ENCODE measurements around the gene TGFBR2.

The TGFBR2 gene

GRCh38 chr3:30729512-30729911 lies 123.1 kb downstream of the TGFBR2 start:
- no peak for DNase-seq

- DNase-seq, result no peak
Measured at GRCh38 chr3:30729936-30730335, 123.5 kb downstream of the TGFBR2 start.

DNA sequence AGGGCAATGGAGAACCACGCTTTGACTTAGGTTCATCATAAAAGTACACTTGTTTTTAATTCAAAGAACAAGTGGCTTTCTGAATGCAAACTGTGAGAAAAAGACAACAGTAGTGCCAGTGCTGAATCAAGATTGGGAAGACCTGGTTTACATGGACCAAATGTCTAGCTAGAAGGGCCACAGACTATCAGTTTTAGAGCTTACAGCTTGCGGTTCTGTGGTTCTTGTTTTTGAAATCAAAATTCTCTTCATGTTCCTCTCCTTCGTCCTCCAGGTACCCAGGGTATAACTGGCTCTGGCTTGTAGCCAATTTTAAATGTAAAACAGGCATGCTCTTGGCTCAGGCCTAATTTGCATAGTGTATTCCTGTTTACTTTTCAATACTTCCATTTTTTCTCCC lies 124.6 kb downstream of the TGFBR2 start:
- DNase-seq, result no peak

DNA sequence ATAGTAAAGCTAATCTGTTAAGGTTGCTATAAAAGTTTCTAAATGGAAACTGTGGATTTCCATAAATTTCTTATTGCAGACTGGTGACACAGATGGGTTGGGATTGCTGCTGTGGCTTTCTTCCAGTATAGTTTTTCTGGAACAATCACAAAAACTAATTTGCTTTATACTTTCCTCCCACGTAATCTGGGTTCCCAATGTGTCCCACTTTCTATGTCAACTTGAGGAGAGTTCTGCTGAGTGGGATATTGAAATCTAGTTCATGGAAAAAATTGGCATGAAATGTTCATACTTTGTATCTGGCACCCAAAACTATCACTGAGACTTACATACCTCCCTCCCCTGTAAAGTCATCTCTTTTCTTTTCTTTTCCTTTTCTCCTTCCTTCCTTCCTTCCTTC lies 126.8 kb downstream of the TGFBR2 start:
- DNase-seq, result no peak

DNA sequence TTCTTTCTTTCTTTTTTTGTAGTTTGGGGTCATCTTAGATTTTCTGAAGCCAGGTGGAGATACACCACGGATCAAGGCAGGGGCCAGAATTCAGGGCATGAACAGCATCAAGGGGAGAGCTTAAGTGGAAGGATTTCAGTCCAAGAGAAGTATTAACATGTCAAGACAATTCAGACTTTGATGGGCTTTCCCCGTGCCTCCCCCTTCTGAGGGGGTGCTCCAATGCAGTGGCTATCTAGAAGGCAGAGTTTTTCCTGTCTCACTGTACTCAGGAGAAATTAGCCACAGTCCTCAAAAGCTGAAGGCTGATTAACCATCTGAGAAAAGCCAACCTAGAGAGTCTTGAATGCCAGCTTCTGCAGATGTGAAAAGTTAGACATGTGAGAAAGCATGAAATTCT lies 127.3 kb downstream of the TGFBR2 start:
- DNase-seq, result no peak

DNA sequence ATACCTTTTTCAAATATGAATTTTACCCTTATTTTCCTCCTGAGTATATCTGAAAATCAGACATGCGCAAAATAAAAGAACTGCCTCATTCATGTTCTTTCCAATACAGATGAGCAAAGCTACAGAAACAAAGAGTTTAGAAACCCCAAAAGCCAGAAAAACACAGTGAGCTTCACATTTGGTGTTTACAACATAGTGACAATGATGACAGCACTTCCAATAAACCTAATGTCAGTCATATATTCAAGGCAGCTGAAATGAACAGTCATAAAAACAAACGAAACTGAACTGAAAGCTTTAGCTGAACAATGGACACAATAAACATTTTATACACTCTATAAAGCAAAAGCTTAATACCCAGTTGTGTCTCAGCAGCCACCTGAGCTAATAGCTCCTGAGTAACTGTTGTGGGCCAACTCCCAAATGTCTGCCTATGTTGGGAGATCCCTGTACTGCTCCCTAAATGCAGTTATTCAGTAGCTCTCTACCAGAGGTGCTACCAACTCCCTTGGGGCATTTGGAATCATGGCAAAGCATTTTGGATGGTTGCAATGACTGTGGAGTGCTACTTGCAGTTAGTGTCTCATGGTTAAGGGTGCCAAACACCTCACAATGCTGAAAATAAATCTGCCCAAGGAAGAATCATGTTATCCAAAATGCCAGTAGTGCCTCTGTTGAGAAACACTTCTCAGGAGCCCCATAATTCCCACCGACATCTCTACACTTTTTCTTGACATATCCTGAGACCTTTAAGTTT lies 131.5 kb downstream of the TGFBR2 start:
- no peak for DNase-seq

- DNase-seq, result no peak
Measured at GRCh38 chr3:30738605-30739004, 132.2 kb downstream of the TGFBR2 start.

GRCh38 chr3:30741889-30742288 lies 135.5 kb downstream of the TGFBR2 start:
- no peak for DNase-seq

- DNase-seq, result no peak
Measured at GRCh38 chr3:30742796-30743619, 136.6 kb downstream of the TGFBR2 start.

Measured in cerebellar nuclear complex (tissue), 1 donor.